Lower leg skin (tissue), 3 donors: ENCODE measurements around the gene SBK2.
"Not testable (repeated sequence)": the region's sequence is repeated elsewhere in the genome, so short reads cannot be mapped to it uniquely, and the experiment has no call there.

ENCODE experiments used
- POLR2A ChIP-seq, 2 donors: fragments of 450-650 bp; IDR thresholded peaks; one replicate each; pipeline ENCODE4 v1.6.1; 2016 to 2017; ENCODE audit warnings: antibody characterized with exemption in 2 of 2, mild to moderate bottlenecking in 1 of 2, moderate library complexity in 1 of 2
- TF ChIP-seq, protein P1 (sequence below), 3 donors: fragments of 450-650 bp; IDR thresholded peaks; one replicate each; pipeline ENCODE4 v1.5.1; 2016; ENCODE audit warnings: antibody characterized with exemption in 3 of 3, mild to moderate bottlenecking in 3 of 3, moderate library complexity in 2 of 3

DNA sequence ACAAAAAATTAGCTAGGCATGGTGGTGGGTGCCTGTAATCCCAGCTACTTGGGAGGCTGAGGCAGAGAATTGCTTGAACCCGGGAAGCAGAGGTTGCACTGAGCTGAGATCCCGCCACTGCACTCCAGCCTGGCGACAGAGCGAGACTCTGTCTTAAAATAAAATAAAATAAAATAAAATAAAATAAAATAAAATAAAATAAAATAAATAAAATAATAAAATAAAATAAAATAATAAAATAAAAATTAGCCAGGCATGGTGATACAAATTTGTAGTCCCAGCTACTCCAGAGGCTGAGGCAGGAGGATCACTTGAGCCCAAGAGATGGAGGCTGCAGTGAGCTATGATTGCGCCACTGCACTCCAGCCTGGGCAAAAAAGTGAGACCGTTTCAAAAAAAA, 37.0 kb upstream of the SBK2 start:
- TF ChIP-seq, protein P1, sequence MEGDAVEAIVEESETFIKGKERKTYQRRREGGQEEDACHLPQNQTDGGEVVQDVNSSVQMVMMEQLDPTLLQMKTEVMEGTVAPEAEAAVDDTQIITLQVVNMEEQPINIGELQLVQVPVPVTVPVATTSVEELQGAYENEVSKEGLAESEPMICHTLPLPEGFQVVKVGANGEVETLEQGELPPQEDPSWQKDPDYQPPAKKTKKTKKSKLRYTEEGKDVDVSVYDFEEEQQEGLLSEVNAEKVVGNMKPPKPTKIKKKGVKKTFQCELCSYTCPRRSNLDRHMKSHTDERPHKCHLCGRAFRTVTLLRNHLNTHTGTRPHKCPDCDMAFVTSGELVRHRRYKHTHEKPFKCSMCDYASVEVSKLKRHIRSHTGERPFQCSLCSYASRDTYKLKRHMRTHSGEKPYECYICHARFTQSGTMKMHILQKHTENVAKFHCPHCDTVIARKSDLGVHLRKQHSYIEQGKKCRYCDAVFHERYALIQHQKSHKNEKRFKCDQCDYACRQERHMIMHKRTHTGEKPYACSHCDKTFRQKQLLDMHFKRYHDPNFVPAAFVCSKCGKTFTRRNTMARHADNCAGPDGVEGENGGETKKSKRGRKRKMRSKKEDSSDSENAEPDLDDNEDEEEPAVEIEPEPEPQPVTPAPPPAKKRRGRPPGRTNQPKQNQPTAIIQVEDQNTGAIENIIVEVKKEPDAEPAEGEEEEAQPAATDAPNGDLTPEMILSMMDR (IDR thresholded peaks at IDR 0.05) = not testable (repeated sequence)
- not testable (repeated sequence) for TF ChIP-seq POLR2A (IDR thresholded peaks at IDR 0.05)
